ENCODE data around the gene BABAM2. TPM values are rescaled to one million over a fixed set of nuclear protein-coding genes. Genes with fewer than 3 reads are reported as not detected.

Gene BABAM2
- total RNA-seq, 1 experiment from 2014 or later = 27.1 TPM

DNA sequence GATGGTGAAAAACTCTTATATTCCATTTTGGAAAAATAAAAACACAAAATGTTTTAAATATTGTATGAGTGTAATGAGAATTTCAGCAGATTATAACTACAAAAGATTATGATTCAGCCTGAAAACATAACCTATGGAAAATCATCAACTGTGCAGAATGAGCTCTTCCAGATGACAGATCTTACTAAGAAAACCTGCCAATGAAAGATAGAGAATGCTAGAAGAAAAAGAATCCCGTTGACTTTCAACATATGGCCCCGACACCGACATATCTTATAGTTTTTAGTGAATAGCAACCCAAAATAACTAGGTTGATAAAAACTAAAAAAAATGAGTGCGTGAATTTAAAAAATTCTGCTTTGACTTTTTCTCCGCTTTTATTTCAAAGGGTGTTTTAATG is 178.0 kb downstream of the BABAM2 start:
- H3K14ac ChIP-seq (ENCODE audit: insufficient read depth, low read length) = no peak overlapping the region
- H2AK5ac ChIP-seq (ENCODE audit: insufficient read length, low read length) = no peak overlapping the region
- H3K4me3 Mint-ChIP-seq = no peak overlapping the region
- no peak overlapping the region for H3K27ac Mint-ChIP-seq
- H4K20me1 ChIP-seq (ENCODE audit: control insufficient read depth, insufficient read depth, insufficient read length) = no peaks in the 10 kb centered on the region
- H2AFZ ChIP-seq (ENCODE audit: low read length) = no peak overlapping the region
- H3K4me2 ChIP-seq (ENCODE audit: insufficient read depth, insufficient read length, low read length) = no peak overlapping the region
- H3K9me3 ChIP-seq (ENCODE audit: control insufficient read depth, low read depth, low read length) = no peaks in the 10 kb centered on the region
- no peak overlapping the region for H2BK15ac ChIP-seq (ENCODE audit: low read depth, low read length)
- TF ChIP-seq CTCF (conservative IDR thresholded peaks at IDR 0.05) = no peak
- no peaks in the 10 kb centered on the region for H3K4me1 ChIP-seq (ENCODE audit: insufficient read depth, low read length)
- no peaks in the 10 kb centered on the region for H3K27me3 Mint-ChIP-seq (ENCODE audit: low read depth)
- no peak overlapping the region for H2BK120ac ChIP-seq (ENCODE audit: low read depth, low read length, poor library complexity, severe bottlenecking)
- no peak overlapping the region for H2BK20ac ChIP-seq (ENCODE audit: low read depth, low read length, poor library complexity, severe bottlenecking)
- H3K4ac ChIP-seq (ENCODE audit: low read depth, low read length) = no peak overlapping the region
- H3K27ac ChIP-seq (ENCODE audit: insufficient read length, low read depth, low read length) = no peak overlapping the region
- H3K23ac ChIP-seq (ENCODE audit: insufficient read length, low read depth, low read length) = no peak overlapping the region
- H4K91ac ChIP-seq (ENCODE audit: insufficient read length, low read depth, low read length) = no peak overlapping the region
- H4K5ac ChIP-seq (ENCODE audit: insufficient read length, low read depth, low read length) = no peak overlapping the region
- H3K9me3 Mint-ChIP-seq = no peaks in the 10 kb centered on the region
- H3K23me2 ChIP-seq (ENCODE audit: insufficient read length, low read depth, low read length, poor library complexity, severe bottlenecking) = no peaks in the 10 kb centered on the region
- no peaks in the 10 kb centered on the region for H3K4me1 Mint-ChIP-seq
- H3K79me2 ChIP-seq (ENCODE audit: insufficient read depth, low read length) = no peaks in the 10 kb centered on the region
- no peak overlapping the region for H3K9ac ChIP-seq (ENCODE audit: extremely low read depth, insufficient read length, low read length)
- no CpG with 5 or more reads among the region's 5 CpGs for WGBS (ENCODE audit: extremely low coverage, insufficient read length, low lambda C conversion rate)
- H2BK5ac ChIP-seq (ENCODE audit: insufficient read length, low read length) = no peak overlapping the region
- DNase-seq = no peak
- no peak overlapping the region for H2BK12ac ChIP-seq (ENCODE audit: insufficient read length, low read depth, low read length)
- H3K27me3 ChIP-seq (ENCODE audit: insufficient read depth, low read length) = no peaks in the 10 kb centered on the region
- H3K56ac ChIP-seq (ENCODE audit: insufficient read length, low read depth, low read length) = no peak overlapping the region
- no peaks in the 10 kb centered on the region for H3K79me1 ChIP-seq (ENCODE audit: insufficient read depth, low read depth, low read length, poor library complexity, severe bottlenecking)
- H3K36me3 Mint-ChIP-seq (ENCODE audit: insufficient read depth in 1 of 3, low read depth in 3 of 3) = no peaks in the 10 kb centered on the region
- no peak overlapping the region for H3K18ac ChIP-seq (ENCODE audit: insufficient read length, low read depth, low read length)
- H3T11ph ChIP-seq (ENCODE audit: low read length) = no peak overlapping the region
- H4K8ac ChIP-seq (replicated peaks; ENCODE audit: insufficient read length, low read depth, low read length) = no peak overlapping the region

Data from H9 (cell line).